Neural cell (in vitro differentiated cells): Measurements from ENCODE around the gene ZNF438. TPM values are rescaled to one million over a fixed set of nuclear protein-coding genes. Genes with fewer than 3 reads are reported as not detected.

ENCODE experiments used
- H2AFZ ChIP-seq: fragments of 200-600, 300-800 bp; sonication (generic), shearing (Covaris generic); 2 replicates; pipeline ENCODE4 v1.6.0; 2014; ENCODE audit warnings: low read depth, mild to moderate bottlenecking, antibody characterized with exemption, low read length, moderate library complexity
- H3F3A ChIP-seq: fragments of 200-600 bp; shearing (Covaris generic); 2 replicates; pipeline ENCODE4 v1.6.1; 2016; ENCODE audit warnings: mild to moderate bottlenecking, moderate library complexity, mixed read lengths, antibody characterized with exemption, low read length; ENCODE audit not compliant: insufficient read depth, poor library complexity, severe bottlenecking
- H3K27ac ChIP-seq: fragments of 200-600, 300-800 bp; sonication (generic), shearing (Covaris generic); 2 replicates; pipeline ENCODE4 v1.5.1; 2014; ENCODE audit warnings: mild to moderate bottlenecking, low read length, moderate library complexity
- H3K27me3 ChIP-seq: fragments of 300-800, 200-600 bp; sonication (generic), shearing (Covaris generic); 2 replicates; pipeline ENCODE4 v1.6.0; 2014; ENCODE audit warnings: mild to moderate bottlenecking, low read depth, low read length, moderate library complexity; ENCODE audit not compliant: insufficient read depth
- H3K36me3 ChIP-seq: fragments of 300-800, 200-600 bp; sonication (generic), shearing (Covaris generic); 2 replicates; pipeline ENCODE4 v1.5.1; 2014; ENCODE audit warnings: mild to moderate bottlenecking, antibody characterized with exemption, low read length, moderate library complexity; ENCODE audit not compliant: insufficient read depth
- H3K4me2 ChIP-seq: fragments of 300-800, 200-600 bp; sonication (generic), shearing (Covaris generic); 2 replicates; pipeline ENCODE4 v1.6.0; 2014; ENCODE audit warnings: mild to moderate bottlenecking, low read length
- H3K4me3 ChIP-seq: fragments of 300-800, 200-600 bp; sonication (generic), shearing (Covaris generic); 2 replicates; pipeline ENCODE4 v1.5.1; 2014; ENCODE audit warnings: mild to moderate bottlenecking, low read length, moderate library complexity
- H3K79me2 ChIP-seq: fragments of 200-600 bp; shearing (Covaris generic); replicated peaks from 2 replicates; pipeline ENCODE4 v1.6.0; 2014; ENCODE audit warnings: mild to moderate bottlenecking, low read length, moderate library complexity; ENCODE audit not compliant: insufficient read depth
- H3K9ac ChIP-seq: fragments of 300-800, 200-600 bp; sonication (generic), shearing (Covaris generic); 2 replicates; pipeline ENCODE4 v1.6.1; 2016; ENCODE audit warnings: mild to moderate bottlenecking, low read length, mixed read lengths
- H3K9me2 ChIP-seq: fragments of 200-600 bp; shearing (Covaris generic); 2 replicates; pipeline ENCODE4 v1.6.1; 2016; ENCODE audit warnings: mild to moderate bottlenecking, low read length, mixed read lengths; ENCODE audit not compliant: insufficient read depth
- H3K9me3 ChIP-seq: fragments of 200-600, 300-800 bp; sonication (generic), shearing (Covaris generic); 2 replicates; pipeline ENCODE4 v1.6.1; 2016; ENCODE audit warnings: mild to moderate bottlenecking, mixed run types, low read length, moderate library complexity, mixed read lengths
- H4K20me1 ChIP-seq: fragments of 200-600 bp; shearing (Covaris generic); 2 replicates; pipeline ENCODE4 v1.6.1; 2016; ENCODE audit warnings: mild to moderate bottlenecking, mixed run types; ENCODE audit not compliant: insufficient read depth
- EP300 ChIP-seq: fragments of 450-650 bp; conservative IDR thresholded peaks from 2 replicates; pipeline ENCODE4 v1.6.1; 2014; ENCODE audit warnings: antibody characterized with exemption, mild to moderate bottlenecking, moderate library complexity; ENCODE audit not compliant: poor library complexity, severe bottlenecking
- EZH2 ChIP-seq: fragments of 200-600, 300-800 bp; shearing (Covaris generic), sonication (generic); IDR thresholded peaks from 2 replicates; pipeline ENCODE4 v1.6.1; 2014; ENCODE audit warnings: antibody characterized with exemption, low read length, borderline replicate concordance, mild to moderate bottlenecking; ENCODE audit not compliant: insufficient read depth, poor library complexity, severe bottlenecking
- MXI1 ChIP-seq: fragments of 450-650 bp; conservative IDR thresholded peaks from 2 replicates; pipeline ENCODE4 v1.6.1; 2014; ENCODE audit warnings: antibody characterized with exemption, mild to moderate bottlenecking; ENCODE audit not compliant: poor library complexity, severe bottlenecking
- POLR2AphosphoS5 ChIP-seq: IDR thresholded peaks from 2 replicates; pipeline ENCODE4 v1.6.1; 2012
- RAD21 ChIP-seq: fragments of 450-650 bp; conservative IDR thresholded peaks from 2 replicates; pipeline ENCODE4 v1.6.1; 2014; ENCODE audit warnings: antibody characterized with exemption, mild to moderate bottlenecking, moderate library complexity
- SMC3 ChIP-seq: fragments of 450-650 bp; conservative IDR thresholded peaks from 2 replicates; pipeline ENCODE4 v1.6.1; 2014; ENCODE audit warnings: antibody characterized with exemption, mild to moderate bottlenecking, moderate library complexity; ENCODE audit not compliant: poor library complexity
- TAF1 ChIP-seq: IDR thresholded peaks from 2 replicates; pipeline ENCODE4 v1.6.1; 2012; ENCODE audit warnings: low read depth
- polyA plus RNA-seq: library from polyadenylated mRNA; depleted of rRNA; stranded (reverse); fragments of >200 nt; gene quantifications from 2 replicates; pipeline ENCODE4 v1.2.3, GENCODE V29; 2014
- TF ChIP-seq, protein P1 (sequence below): fragments of 450-650 bp; IDR thresholded peaks from 2 replicates; pipeline ENCODE4 v1.5.1; 2014; ENCODE audit warnings: antibody characterized with exemption, mild to moderate bottlenecking, moderate library complexity; ENCODE audit not compliant: poor library complexity, severe bottlenecking
- TF ChIP-seq, protein P2 (sequence below): IDR thresholded peaks from 2 replicates; pipeline ENCODE4 v1.6.1; 2012; ENCODE audit warnings: borderline replicate concordance

Gene ZNF438
- polyA plus RNA-seq, 1 donor from 2014 or later: 0.78 TPM

DNA sequence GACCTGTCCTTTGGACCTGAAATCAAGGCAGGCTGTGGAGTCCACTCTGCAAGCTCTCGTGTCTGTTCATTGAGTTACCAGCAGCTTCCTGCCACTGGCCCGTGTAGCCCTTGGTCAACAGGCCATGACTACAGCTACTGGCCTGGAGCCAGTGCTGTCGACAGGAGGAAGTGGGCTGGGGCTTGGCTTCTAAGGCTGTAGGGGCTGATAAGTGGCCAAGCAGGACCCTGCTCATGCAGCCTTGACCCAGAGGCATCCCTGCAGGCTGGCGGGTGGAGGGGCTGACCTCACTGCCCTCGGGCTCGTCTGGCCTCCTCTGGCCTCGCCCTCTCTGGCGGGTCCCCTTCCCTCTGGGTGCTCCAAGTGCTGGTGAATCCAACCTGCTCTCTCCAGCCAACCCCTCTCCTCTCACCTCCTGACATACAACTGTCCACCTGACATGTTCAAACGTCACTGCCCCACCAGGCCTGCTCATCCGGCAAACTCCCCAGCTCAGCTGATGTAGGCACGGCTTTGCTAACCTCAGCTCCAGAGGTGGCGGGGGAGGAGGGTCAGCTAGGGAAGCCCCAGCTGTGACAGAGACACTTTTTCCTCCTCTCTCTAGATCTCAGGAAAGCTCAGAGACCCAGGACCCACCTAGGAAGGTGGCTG, 213.5 kb downstream of the ZNF438 start:
- Histone ChIP-seq H3K36me3 (no peaks in the 10 kb centered on the region), H3K9ac (no peak overlapping the region), H4K20me1 (no peaks in the 10 kb centered on the region), H3K9me2 (no peaks in the 10 kb centered on the region), H3K79me2 (no peaks in the 10 kb centered on the region), H3K4me3 (no peak overlapping the region), H3K9me3 (no peaks in the 10 kb centered on the region), H3F3A (no peaks in the 10 kb centered on the region), H2AFZ (no peak overlapping the region), H3K4me2 (no peak overlapping the region), H3K27me3 (no peaks in the 10 kb centered on the region), H3K27ac (no peak overlapping the region)
- TF ChIP-seq EZH2: no peak
- no peak for TF ChIP-seq RAD21
- TF ChIP-seq MXI1: no peak
- TF ChIP-seq SMC3: no peak
- TF ChIP-seq EP300: no peak
- TF ChIP-seq, protein P1, sequence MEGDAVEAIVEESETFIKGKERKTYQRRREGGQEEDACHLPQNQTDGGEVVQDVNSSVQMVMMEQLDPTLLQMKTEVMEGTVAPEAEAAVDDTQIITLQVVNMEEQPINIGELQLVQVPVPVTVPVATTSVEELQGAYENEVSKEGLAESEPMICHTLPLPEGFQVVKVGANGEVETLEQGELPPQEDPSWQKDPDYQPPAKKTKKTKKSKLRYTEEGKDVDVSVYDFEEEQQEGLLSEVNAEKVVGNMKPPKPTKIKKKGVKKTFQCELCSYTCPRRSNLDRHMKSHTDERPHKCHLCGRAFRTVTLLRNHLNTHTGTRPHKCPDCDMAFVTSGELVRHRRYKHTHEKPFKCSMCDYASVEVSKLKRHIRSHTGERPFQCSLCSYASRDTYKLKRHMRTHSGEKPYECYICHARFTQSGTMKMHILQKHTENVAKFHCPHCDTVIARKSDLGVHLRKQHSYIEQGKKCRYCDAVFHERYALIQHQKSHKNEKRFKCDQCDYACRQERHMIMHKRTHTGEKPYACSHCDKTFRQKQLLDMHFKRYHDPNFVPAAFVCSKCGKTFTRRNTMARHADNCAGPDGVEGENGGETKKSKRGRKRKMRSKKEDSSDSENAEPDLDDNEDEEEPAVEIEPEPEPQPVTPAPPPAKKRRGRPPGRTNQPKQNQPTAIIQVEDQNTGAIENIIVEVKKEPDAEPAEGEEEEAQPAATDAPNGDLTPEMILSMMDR: no peak
- no peak for TF ChIP-seq TAF1
- TF ChIP-seq, protein P2, sequence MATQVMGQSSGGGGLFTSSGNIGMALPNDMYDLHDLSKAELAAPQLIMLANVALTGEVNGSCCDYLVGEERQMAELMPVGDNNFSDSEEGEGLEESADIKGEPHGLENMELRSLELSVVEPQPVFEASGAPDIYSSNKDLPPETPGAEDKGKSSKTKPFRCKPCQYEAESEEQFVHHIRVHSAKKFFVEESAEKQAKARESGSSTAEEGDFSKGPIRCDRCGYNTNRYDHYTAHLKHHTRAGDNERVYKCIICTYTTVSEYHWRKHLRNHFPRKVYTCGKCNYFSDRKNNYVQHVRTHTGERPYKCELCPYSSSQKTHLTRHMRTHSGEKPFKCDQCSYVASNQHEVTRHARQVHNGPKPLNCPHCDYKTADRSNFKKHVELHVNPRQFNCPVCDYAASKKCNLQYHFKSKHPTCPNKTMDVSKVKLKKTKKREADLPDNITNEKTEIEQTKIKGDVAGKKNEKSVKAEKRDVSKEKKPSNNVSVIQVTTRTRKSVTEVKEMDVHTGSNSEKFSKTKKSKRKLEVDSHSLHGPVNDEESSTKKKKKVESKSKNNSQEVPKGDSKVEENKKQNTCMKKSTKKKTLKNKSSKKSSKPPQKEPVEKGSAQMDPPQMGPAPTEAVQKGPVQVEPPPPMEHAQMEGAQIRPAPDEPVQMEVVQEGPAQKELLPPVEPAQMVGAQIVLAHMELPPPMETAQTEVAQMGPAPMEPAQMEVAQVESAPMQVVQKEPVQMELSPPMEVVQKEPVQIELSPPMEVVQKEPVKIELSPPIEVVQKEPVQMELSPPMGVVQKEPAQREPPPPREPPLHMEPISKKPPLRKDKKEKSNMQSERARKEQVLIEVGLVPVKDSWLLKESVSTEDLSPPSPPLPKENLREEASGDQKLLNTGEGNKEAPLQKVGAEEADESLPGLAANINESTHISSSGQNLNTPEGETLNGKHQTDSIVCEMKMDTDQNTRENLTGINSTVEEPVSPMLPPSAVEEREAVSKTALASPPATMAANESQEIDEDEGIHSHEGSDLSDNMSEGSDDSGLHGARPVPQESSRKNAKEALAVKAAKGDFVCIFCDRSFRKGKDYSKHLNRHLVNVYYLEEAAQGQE: no peak
- TF ChIP-seq POLR2AphosphoS5: no peak

DNA sequence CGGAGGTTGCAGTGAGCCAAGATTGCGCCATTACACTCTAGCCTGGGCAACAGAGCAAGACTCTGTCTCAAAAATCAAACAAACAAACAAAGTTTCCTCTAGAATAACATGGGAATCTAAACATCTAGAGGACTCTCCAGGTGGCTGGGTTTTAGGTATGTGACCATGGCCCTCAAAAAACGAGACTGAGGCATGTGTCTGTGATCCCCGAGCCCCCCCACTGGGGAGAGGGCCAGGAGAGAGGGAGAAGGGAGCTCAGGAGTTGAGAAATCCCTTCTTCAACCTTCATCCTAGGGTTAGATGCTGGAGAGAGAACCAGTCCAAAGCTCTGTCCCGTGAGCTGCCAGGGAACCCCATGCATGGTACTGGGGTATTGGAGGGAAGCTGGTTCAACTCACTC, 214.1 kb downstream of the ZNF438 start:
- no peak for TF ChIP-seq EP300
- TF ChIP-seq EZH2: no peak
- TF ChIP-seq RAD21: no peak
- no peak for TF ChIP-seq TAF1
- TF ChIP-seq, protein P2: no peak
- no peak for TF ChIP-seq MXI1
- no peak for TF ChIP-seq POLR2AphosphoS5
- TF ChIP-seq, protein P1: no peak
- TF ChIP-seq SMC3: no peak
- H3K27me3 ChIP-seq: no peaks in the 10 kb centered on the region

More for the DNA sequence above, 214.1 kb downstream of the ZNF438 start:
- H3K4me3 ChIP-seq: no peak overlapping the region
- no peaks in the 10 kb centered on the region for H4K20me1 ChIP-seq
- no peaks in the 10 kb centered on the region for H3K79me2 ChIP-seq
- no peak overlapping the region for H3K4me2 ChIP-seq
- no peak overlapping the region for H3K9ac ChIP-seq
- no peaks in the 10 kb centered on the region for H3K9me2 ChIP-seq
- no peak overlapping the region for H3K27ac ChIP-seq
- no peaks in the 10 kb centered on the region for H3K9me3 ChIP-seq
- no peaks in the 10 kb centered on the region for H3F3A ChIP-seq
- no peak overlapping the region for H2AFZ ChIP-seq
- no peaks in the 10 kb centered on the region for H3K36me3 ChIP-seq
